Fibroblast of the conjunctiva (primary cell): ENCODE data around the gene RAB11FIP3.
"Not testable (repeated sequence)": the region's sequence is repeated elsewhere in the genome, so short reads cannot be mapped to it uniquely, and the experiment has no call there.

Source experiments
- DNase-seq: peaks from one replicate; pipeline ENCODE4 v3.0.0-alpha.2; 2010; ENCODE audit warnings: low read depth

Gene RAB11FIP3

GRCh38 chr16:425082-425718, at the start of gene RAB11FIP3:
Gene RAB11FIP3, plus strand, starts transcription at chr16:425649. Its CDS starts 358 bp downstream, at chr16:426007.
- peak; percentile 66 for DNase-seq

- no peak for DNase-seq
These were observed 49.3 kb upstream of the RAB11FIP3 start for GRCh38 chr16:375927-376816.

- DNase-seq: no peak
These were observed 48.5 kb upstream of the RAB11FIP3 start for GRCh38 chr16:376817-377418.

- DNase-seq: no peak
These were observed 48.0 kb upstream of the RAB11FIP3 start for GRCh38 chr16:377419-377951.

GRCh38 chr16:378113-378820, 47.2 kb upstream of the RAB11FIP3 start:
- not testable (repeated sequence) for DNase-seq

- DNase-seq: no peak
These were observed 46.6 kb upstream of the RAB11FIP3 start for GRCh38 chr16:378821-379182.

GRCh38 chr16:379183-379960, 46.1 kb upstream of the RAB11FIP3 start:
- no peak for DNase-seq

GRCh38 chr16:379961-380761, 45.3 kb upstream of the RAB11FIP3 start:
- no peak for DNase-seq

GRCh38 chr16:380762-381011, 44.8 kb upstream of the RAB11FIP3 start:
- DNase-seq: no peak

- no peak for DNase-seq
These were observed 44.2 kb upstream of the RAB11FIP3 start for GRCh38 chr16:381012-381788.

GRCh38 chr16:381789-382717, 43.4 kb upstream of the RAB11FIP3 start, which contains the start of gene PGAP6:
Gene PGAP6, minus strand, starts transcription at chr16:381978. Its CDS starts 157 bp downstream, at chr16:381821.
- no peak for DNase-seq

- no peak for DNase-seq
These were observed 42.0 kb upstream of the RAB11FIP3 start for GRCh38 chr16:383326-384051.

- no peak for DNase-seq
These were observed 38.8 kb upstream of the RAB11FIP3 start for GRCh38 chr16:386641-387156.

GRCh38 chr16:387761-388666, 37.4 kb upstream of the RAB11FIP3 start:
- DNase-seq: not testable (repeated sequence)

GRCh38 chr16:389352-389751, 36.1 kb upstream of the RAB11FIP3 start:
- DNase-seq: no peak

GRCh38 chr16:391885-392335, 33.5 kb upstream of the RAB11FIP3 start:
- DNase-seq: peak; percentile 70
